ENCODE results near the gene PNPT1. TPM values are rescaled to one million over a fixed set of nuclear protein-coding genes. Genes with fewer than 3 reads are reported as not detected.

The PNPT1 gene
- total RNA-seq, 1 donor from 2014 or later = 26.8 TPM

GRCh38 chr2:55610954-55611743 is 82.5 kb downstream of the PNPT1 start:
- H3K36me3 ChIP-seq = peaks cover 47% of the 10 kb centered on the region
- H3K27me3 ChIP-seq = no peaks in the 10 kb centered on the region
- H3K4me3 ChIP-seq = no peak overlapping the region
- H3K4me1 ChIP-seq = peaks cover 8% of the 10 kb centered on the region
- TF ChIP-seq, protein P1, sequence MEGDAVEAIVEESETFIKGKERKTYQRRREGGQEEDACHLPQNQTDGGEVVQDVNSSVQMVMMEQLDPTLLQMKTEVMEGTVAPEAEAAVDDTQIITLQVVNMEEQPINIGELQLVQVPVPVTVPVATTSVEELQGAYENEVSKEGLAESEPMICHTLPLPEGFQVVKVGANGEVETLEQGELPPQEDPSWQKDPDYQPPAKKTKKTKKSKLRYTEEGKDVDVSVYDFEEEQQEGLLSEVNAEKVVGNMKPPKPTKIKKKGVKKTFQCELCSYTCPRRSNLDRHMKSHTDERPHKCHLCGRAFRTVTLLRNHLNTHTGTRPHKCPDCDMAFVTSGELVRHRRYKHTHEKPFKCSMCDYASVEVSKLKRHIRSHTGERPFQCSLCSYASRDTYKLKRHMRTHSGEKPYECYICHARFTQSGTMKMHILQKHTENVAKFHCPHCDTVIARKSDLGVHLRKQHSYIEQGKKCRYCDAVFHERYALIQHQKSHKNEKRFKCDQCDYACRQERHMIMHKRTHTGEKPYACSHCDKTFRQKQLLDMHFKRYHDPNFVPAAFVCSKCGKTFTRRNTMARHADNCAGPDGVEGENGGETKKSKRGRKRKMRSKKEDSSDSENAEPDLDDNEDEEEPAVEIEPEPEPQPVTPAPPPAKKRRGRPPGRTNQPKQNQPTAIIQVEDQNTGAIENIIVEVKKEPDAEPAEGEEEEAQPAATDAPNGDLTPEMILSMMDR (IDR thresholded peaks at IDR 0.05) = no peak
- DNase-seq = no peak
- no peak overlapping the region for H3K27ac ChIP-seq
- no peaks in the 10 kb centered on the region for H3K9me3 ChIP-seq
- intact Hi-C loops (cut with DNase I) = no loop called here
- no peak for ATAC-seq

- Histone ChIP-seq H3K9me3 (no peaks in the 10 kb centered on the region), H3K27ac (no peak overlapping the region), H3K4me1 (peaks cover 2% of the 10 kb centered on the region), H3K4me3 (no peak overlapping the region), H3K36me3 (peaks cover 43% of the 10 kb centered on the region), H3K27me3 (no peaks in the 10 kb centered on the region)
- TF ChIP-seq, protein P1 (IDR thresholded peaks at IDR 0.05) = no peak
- ATAC-seq = no peak
- no peak for DNase-seq
- intact Hi-C loops (cut with DNase I) = no loop called here
Measured at GRCh38 chr2:55609938-55610578, 83.6 kb downstream of the PNPT1 start.

DNA sequence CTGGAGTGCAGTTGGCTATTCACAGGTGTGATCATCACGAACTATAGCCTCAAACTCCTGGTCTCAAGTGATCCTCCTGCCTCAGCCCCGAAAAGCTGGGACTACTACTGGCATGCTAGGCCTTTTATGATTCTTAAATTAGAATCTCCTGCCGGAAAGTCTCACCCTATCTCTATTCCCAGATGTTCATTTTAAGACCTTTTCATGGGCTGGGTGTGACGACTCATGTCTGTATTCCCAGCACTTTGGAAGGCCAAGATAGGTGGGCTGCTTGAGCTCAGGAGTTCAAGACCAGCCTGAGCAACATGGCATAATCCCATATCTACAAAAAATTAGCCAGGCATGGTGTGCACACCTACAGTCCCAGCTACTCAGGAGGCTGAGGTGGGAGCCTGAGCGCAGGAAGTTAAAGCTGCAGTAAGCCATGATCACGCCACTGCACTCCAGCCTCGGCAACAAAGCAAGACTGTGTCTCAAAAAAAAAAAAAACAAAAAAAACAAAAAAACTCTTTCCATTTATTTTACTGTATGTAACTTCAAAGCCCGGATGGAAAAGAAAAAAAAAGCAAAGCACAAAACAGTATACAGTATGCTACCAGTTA is 84.3 kb downstream of the PNPT1 start:
- no peak for DNase-seq
- H3K9me3 ChIP-seq = no peaks in the 10 kb centered on the region
- H3K4me1 ChIP-seq = peaks cover 3% of the 10 kb centered on the region
- intact Hi-C loops (cut with DNase I) = no loop called here
- H3K27ac ChIP-seq = no peak overlapping the region
- TF ChIP-seq, protein P1 (IDR thresholded peaks at IDR 0.05) = no peak
- no peaks in the 10 kb centered on the region for H3K27me3 ChIP-seq
- no peak for ATAC-seq
- no peak overlapping the region for H3K4me3 ChIP-seq
- H3K36me3 ChIP-seq = peaks cover 35% of the 10 kb centered on the region

DNA sequence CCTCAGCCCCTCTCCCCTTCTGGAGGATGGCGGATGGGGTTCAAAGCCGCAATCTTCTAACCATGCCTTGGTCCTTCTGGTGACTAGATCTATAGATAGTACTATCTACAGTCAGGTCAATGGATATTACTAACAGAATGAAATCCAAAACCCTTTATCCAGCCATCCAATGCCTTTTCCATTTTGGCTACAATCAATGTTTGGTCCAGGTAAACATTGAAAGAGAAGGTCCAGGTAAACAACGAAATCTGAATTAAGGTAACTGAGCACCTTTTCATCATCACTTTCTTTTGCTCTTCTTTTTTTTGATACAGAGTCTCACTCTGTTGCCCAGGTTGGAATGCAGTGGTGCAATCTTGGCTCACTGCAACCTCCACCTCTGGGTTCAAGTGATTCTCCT is 85.9 kb downstream of the PNPT1 start:
- H3K4me1 ChIP-seq = peaks cover 6% of the 10 kb centered on the region
- no peak for ATAC-seq
- TF ChIP-seq, protein P1 (IDR thresholded peaks at IDR 0.05) = no peak
- no peak overlapping the region for H3K27ac ChIP-seq
- no peak overlapping the region for H3K4me3 ChIP-seq
- H3K27me3 ChIP-seq = no peaks in the 10 kb centered on the region
- DNase-seq = no peak
- no peaks in the 10 kb centered on the region for H3K9me3 ChIP-seq
- H3K36me3 ChIP-seq = peaks cover 25% of the 10 kb centered on the region
- intact Hi-C loops (cut with DNase I) = no loop called here

- DNase-seq (no peak), ATAC-seq (no peak)
- no peak overlapping the region for H3K27ac ChIP-seq
- TF ChIP-seq, protein P1 (IDR thresholded peaks at IDR 0.05) = no peak
- peaks cover 6% of the 10 kb centered on the region for H3K4me1 ChIP-seq
- no peaks in the 10 kb centered on the region for H3K27me3 ChIP-seq
- peaks cover 31% of the 10 kb centered on the region for H3K36me3 ChIP-seq
- intact Hi-C loops (cut with DNase I) = no loop called here
- no peak overlapping the region for H3K4me3 ChIP-seq
- H3K9me3 ChIP-seq = no peaks in the 10 kb centered on the region
Measured at GRCh38 chr2:55604027-55604565, 89.5 kb downstream of the PNPT1 start.
